Stimulated activated CD8-positive, alpha-beta memory T cell treated with anti-CD3 and anti-CD28 coated beads, Interleukin-7, amount 100 ng/mL, for 24 hours (primary cell): ENCODE data around the gene FRMD5.
"Not testable (repeated sequence)": the region's sequence is repeated elsewhere in the genome, so short reads cannot be mapped to it uniquely, and the experiment has no call there.

Source experiments
- DNase-seq: peaks from one replicate; pipeline ENCODE4 v3.0.0-alpha.2; 2020; ENCODE audit warnings: low read depth

FRMD5 gene

DNA sequence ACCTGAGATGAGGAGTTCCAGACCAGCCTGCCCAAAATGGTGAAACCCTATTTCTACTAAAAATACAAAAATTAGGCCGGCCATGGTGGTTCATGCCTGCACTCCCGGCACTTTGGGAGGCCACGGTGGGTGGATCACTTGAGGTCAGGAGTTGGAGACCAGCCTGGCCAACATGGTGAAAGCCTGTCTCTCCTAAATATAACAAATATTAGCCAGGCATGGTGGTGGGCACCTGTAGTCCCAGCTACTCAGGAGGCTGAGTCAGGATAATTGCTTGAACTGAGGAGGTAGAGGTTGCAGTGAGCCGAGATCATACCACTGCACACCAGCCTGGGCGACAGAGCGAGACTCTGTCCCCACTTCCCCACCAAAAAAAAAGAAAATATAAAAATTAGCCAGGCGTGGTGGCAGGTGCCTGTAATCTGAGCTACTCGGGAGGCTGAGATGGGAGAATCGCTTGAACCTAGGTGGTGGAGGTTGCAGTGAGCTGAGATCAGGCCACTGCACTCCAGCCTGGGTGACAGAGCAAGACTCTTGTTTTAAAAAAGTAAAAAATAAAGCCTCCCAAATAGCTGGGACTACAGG is 364.3 kb downstream of the FRMD5 start:
- DNase-seq = not testable (repeated sequence)

DNA sequence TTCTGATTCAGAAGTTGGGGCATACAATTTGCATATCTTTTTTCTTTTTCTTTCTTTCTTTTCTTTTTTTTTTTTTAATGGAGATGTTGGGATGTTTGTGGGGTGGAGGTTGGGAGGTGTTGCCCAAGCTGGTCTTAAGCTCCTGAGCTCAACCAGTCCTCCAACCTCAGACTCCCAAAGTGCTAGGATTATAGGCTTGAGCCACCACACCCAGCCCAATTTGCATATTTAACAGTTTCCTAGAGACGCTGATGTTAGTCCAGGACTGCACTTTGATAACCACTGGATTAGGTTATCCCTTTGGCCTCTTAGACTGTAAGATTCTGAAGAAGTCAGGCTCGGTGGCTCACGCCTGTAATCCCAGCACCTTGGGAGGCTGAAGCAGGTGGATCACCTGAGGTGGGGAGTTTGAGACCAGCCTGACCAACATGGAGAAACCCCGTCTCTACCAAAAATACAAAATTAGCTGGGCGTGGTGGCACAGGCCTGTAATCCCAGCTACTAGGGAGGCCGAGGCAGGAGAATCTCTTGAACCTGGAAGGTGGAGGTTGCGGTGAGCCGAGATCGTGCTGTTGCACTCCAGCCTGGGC is 365.0 kb downstream of the FRMD5 start:
- DNase-seq = not testable (repeated sequence)

DNA sequence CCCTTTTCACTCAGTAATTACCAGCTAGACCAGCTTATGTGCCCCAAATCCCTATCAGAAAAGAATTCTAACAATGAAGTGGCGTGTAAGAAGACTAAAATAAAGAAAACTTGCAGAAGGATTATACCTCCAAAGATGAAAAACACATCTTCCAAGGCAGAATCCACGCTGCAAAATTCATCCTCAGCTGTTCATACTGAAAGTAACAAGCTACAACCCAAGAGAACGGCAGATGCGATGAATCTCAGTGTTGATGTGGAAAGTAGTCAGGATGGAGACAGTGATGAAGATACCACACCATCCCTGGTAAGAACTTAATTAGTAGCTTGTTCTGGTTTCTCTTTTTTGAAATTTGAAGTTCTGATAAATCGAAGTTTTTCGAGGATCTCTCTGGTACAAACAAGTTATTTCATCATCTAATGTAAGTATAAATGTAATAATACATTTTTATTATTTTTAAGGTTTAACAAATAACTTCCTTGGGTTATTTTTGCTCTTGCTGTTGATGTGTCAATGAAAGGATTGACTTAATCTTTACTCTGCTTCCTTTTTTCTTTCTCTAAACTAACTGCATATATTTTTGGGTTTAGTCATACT is 366.9 kb downstream of the FRMD5 start:
- DNase-seq = no peak

DNA sequence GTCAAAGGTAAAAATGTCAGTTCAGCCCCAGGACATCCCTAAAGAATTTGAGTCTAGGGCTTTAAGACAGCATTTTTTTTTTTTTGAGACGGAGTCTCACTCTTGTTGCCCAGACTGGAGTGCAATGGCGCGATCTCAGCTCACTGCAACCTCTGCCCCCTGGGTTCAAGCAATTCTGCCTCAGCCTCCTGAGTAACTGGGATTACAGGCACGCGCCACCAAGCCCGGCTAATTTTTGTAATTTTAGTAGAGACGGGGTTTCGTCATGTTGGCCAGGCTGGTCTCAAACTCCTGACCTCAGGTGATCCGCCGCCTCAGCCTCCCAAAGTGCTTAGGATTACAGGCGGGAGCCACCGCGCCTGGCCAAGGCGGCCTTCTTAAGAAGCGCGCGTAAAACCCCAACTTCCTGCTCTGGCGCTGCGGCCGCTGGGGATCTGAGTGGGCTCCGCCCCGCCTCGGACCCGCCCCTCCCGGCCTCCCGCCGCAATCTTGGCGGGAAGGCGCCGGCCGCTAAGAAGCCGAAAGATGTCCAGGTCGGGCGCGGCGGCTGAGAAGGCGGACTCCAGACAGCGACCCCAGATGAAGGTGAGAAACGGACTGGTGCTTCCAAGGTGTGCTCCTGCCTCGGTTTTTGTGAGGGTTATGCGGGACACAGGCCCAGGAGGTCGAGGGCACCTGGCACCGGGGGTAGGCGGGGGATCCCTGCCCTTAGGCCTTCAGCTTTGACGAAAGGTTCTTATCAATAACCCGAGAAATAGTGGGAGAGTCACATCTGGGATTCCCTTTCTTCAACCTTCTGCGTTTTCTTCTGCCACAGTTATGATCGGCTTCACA is 368.3 kb downstream of the FRMD5 start, which contains the start of gene WDR76:
Gene WDR76, plus strand, starts transcription at position 495 of the 834 bp plus-strand sequence. Its CDS starts 31 bp downstream, at position 526.
- peak; percentile 59 for DNase-seq

DNA sequence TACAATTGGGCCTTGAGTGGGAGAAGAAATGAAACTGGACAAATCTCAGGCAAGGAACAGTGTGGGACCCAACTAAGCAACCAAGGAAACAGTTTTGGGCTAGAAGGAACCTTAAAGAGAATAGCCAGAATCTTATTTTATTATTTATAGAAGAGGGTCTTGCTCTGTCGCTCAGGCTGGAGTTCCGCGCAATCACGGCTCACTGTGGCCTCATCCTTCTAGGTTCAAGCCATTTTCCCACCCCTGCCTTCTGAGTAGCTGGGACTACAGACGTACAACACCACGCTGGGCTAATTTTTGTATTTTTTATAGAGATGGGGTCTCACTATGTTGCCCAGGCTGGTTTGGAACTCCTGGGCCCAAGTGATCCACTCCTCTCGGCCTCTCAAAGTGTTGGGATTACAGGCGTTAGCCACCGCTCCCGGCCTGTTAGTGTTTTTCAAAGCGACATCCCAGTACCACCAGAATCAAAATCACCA is 369.0 kb downstream of the FRMD5 start:
- DNase-seq = no peak

DNA sequence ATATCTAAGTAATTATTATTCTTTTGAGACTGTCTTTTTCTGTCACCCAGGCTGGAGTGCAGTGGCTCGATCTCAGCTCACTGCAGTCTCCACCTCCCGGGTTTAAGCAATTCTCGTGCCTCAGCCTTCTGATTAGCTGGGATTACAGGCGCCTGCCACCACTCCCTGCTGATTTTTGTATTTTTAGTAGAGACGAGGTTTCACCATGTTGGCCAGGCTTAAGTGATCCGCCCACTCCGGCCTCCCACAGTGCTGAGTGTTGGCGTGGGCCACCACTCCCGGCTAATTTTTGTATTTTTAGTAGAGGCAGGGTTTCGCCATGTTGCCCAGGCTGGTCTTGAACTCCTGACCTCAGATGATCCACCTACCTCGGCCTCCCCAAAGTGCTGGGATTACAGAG is 369.8 kb downstream of the FRMD5 start:
- DNase-seq = not testable (repeated sequence)

DNA sequence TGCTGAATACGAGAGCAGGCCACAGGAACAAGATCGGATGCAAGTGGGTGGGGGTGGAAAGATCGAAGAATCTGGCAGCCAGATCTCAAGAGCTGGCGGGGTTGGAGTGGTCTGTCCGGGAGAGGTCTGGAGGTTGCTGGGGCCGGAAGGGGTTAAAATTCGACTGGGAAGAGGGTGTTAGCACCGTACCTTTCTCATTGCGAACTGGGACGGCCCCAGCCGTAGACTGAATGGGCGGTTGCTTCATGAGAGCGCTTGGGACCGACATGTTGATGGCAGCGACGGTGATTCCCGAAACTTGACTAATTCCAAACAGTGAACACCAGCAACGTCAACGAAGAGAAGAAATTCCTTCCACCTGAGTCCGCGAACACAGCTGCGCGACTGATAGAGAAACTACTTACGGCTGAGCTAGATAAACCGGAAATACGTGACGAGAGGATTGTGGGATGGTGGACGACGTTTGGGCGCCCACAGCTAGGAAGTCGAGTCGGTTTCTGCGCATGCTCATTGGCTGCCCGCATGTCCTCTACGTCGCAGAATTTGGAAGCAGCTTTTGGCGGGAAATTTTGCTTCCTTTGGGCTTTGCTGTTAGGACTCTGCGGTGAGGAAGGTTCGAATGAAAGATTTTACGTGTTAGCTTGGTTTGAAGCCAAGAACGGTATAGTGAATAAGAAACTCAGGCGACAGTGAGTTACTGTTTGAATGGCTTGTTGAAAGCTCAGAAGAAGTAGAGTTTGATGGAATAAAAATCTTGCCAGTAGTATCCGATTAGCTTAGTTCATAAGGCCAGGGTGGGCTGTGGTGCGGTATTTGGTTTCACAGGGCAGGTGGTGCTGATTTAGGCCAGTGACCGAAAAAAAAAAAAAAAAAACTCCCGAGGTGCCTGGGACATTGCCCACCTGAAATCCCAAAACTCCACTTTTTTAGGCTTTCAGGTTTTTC is 370.5 kb downstream of the FRMD5 start, which contains the start of gene MFAP1:
Gene MFAP1, minus strand, starts transcription at position 389 of the 945 bp plus-strand sequence. Its CDS starts 121 bp downstream, at position 268.
- DNase-seq = peak; percentile 81

DNA sequence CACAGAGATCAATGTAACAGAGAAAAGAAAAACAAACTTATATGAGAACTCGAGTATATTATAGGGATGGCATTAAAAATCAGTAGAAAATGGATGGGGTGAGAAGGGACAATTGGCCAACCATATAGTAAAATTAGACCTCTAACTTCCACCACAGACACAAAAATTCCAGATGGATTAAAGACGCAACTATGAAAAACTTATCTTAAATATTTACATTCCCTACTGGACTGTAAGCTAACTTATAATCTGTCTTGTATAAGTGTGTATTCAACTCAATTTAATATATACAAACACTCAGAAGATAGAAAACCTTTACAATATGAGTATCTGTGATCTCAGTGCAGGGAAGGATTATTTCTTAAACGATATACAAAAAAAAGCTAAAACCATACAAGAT is 373.6 kb downstream of the FRMD5 start:
- DNase-seq = no peak
